BJ (cell line): ENCODE measurements around the gene SKI. TPM values are rescaled to one million over a fixed set of nuclear protein-coding genes. Genes with fewer than 3 reads are reported as not detected.

Experiments
- CTCF ChIA-PET: fragments of 350-600 bp; formaldehyde crosslinking; extraction: SDS; loops from one replicate; lab custom pipeline; 2021; ENCODE audit warnings: antibody characterized with exemption, inconsistent platforms; lab: Yijun Ruan, JAX
- POLR2A ChIA-PET: fragments of 300-600 bp; sonication (Branson Sonifier 250); formaldehyde crosslinking; extraction: SDS; loops from one replicate; lab custom pipeline; 2021; ENCODE audit warnings: antibody characterized with exemption; lab: Charles Lee
- DNase-seq: peaks from one replicate; pipeline ENCODE4 v3.0.0-alpha.2; 2011; ENCODE audit warnings: low read depth
- H3K27me3 ChIP-seq: 2 replicates; pipeline ENCODE4 v1.6.0; 2011; ENCODE audit warnings: low read length; ENCODE audit not compliant: control insufficient read depth, insufficient read depth
- H3K36me3 ChIP-seq: 2 replicates; pipeline ENCODE4 v1.5.1; 2011; ENCODE audit warnings: low read length; ENCODE audit not compliant: control insufficient read depth, insufficient read depth
- H3K4me3 ChIP-seq: 2 replicates; pipeline ENCODE4 v1.5.1; 2011; ENCODE audit warnings: low read depth, mild to moderate bottlenecking, control low read depth, low read length
- polyA plus RNA-seq: library from polyadenylated mRNA; depleted of rRNA; stranded (reverse); fragments of >200 nt; gene quantifications from 2 replicates; pipeline ENCODE4 v1.2.3, GENCODE V29; 2011
- TF ChIP-seq, protein P1 (sequence below): IDR thresholded peaks from 2 replicates; pipeline ENCODE4 v1.5.1; 2011; ENCODE audit warnings: low read depth, mild to moderate bottlenecking, control low read depth, inconsistent platforms, low read length, moderate library complexity; ENCODE audit not compliant: insufficient read depth

The SKI gene
- polyA plus RNA-seq, 1 experiment = 5.1 TPM

DNA sequence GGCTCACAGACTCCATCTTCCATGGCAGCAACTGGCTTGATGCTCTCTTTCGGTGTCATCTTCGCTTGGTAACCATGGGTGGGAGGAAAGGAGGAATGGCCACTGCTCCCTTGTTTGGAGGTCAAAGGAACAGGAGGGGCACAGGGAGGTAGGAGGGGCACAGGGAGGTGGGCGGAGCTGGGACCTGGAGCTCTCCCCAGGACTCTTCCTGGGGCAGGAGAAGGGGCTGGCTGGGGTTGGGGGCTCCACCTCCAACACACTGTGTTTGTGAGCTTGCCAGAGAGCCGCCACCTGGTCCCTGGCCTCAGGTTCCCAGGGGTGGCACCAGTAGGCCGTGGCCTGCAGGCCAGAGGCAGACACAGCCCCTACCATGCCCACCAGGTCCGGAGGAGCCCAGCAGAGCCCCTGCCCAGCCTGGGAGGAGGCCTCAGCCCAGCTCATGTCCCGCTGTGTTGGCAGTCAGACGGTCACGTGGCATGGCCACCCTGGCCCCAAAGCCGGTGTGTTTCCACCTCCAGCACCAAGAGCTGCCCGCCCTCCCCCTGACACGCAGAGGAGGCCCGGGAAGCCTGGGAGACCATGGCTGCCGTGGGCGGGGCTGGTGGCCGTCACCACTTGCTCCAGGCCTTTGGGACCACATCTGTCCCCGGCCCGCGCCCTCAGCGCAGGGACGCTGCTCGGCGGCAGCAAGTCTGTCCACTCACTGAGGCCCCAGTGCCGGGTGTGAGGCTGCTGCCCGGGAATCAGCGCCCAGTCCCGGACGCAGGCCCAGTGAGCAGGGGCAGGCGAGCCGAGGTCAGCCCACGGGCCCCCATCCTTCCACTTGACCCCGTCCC lies 89.3 kb downstream of the SKI start:
- Histone ChIP-seq H3K4me3 (no peak overlapping the region), H3K36me3 (no peaks in the 10 kb centered on the region), H3K27me3 (no peaks in the 10 kb centered on the region)
- TF ChIP-seq, protein P1, sequence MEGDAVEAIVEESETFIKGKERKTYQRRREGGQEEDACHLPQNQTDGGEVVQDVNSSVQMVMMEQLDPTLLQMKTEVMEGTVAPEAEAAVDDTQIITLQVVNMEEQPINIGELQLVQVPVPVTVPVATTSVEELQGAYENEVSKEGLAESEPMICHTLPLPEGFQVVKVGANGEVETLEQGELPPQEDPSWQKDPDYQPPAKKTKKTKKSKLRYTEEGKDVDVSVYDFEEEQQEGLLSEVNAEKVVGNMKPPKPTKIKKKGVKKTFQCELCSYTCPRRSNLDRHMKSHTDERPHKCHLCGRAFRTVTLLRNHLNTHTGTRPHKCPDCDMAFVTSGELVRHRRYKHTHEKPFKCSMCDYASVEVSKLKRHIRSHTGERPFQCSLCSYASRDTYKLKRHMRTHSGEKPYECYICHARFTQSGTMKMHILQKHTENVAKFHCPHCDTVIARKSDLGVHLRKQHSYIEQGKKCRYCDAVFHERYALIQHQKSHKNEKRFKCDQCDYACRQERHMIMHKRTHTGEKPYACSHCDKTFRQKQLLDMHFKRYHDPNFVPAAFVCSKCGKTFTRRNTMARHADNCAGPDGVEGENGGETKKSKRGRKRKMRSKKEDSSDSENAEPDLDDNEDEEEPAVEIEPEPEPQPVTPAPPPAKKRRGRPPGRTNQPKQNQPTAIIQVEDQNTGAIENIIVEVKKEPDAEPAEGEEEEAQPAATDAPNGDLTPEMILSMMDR = no peak
- CTCF ChIA-PET = interaction anchor here (0.7 to 7.8 kb wide), 4 partner anchors 12 to 83 kb away, joined by 4 to 45 read pairs (median 14); no protein-coding TSS in a partner anchor
- POLR2A ChIA-PET = no interaction called here
- no peak for DNase-seq

DNA sequence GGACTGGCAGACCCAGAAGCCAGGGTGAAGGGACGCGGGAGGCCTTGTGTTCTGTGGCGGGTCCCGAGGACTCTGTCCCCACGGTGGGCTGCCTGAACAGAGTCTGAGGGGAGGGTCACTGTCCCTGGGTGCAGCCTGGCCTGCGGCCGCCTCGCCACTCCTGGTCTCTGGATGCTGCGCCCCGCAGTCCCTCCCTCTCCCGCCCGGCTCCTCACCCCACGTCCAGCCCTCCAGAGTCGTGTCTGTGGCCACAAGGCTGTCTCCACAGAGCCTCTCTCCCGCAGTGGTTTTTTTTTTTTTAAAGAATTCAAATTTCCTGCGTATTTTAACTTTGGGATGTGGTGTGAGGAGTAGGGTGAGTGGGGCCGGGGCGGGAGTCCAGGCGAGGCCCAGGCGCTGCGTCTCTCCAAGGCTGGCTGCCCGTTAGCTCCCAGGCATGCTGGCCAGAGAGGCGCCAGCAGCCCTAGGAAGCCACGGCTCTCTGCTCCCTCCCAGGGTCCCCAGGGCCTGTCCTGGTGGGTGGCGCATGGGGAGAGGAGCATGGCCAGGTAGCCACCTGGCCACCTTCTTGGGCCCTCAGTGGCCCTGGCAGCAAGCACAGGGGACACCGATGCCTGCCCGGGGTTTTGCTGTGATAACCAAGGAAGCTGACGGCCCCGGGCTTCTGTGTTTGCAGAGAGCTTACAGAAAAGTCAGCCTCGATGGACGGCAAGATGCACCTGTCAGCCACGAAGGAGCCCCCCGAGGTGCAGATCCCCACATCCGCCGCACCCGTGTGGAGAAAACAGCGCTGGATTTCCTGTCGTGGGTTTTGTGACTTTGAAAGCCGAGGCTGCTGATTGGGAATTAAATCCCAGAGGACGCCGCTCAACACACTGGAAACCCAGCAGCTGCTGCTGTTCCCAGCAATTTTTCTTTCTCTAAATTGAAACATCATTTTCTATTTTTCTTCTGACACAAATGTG lies 90.5 kb downstream of the SKI start:
- no peaks in the 10 kb centered on the region for H3K36me3 ChIP-seq
- no peaks in the 10 kb centered on the region for H3K27me3 ChIP-seq
- no peak overlapping the region for H3K4me3 ChIP-seq
- ChIA-PET CTCF (interaction anchor here (1.3 kb wide), 1 partner anchor 12 kb away, joined by 3 read pairs; no protein-coding TSS in a partner anchor), POLR2A (no interaction called here)
- no peak for DNase-seq
- TF ChIP-seq, protein P1 = no peak

DNA sequence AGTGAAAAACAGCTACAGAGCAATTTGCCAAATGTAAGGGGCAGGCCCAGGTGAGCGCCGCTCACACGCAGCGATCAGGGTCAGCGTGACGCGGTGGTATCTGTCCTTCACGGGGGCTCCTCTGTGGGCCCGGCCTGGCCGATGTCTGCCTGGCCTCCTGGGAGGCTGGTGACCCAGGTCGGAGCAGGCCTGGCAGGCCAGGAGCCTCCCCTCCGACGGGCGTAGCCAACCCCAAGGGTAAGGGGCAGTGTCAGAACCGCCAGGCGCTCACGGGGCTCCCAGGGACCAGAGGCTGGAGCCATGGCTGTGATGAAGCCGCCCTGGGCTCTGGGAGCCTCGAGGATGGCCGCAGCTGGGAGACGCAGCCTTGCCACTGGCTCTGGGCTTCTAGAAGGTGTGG lies 91.2 kb downstream of the SKI start:
- POLR2A ChIA-PET = no interaction called here
- Histone ChIP-seq H3K36me3 (no peaks in the 10 kb centered on the region), H3K27me3 (no peaks in the 10 kb centered on the region), H3K4me3 (no peak overlapping the region)
- TF ChIP-seq, protein P1 = no peak
- DNase-seq = no peak
- CTCF ChIA-PET = interaction anchor here (1.3 kb wide), 1 partner anchor 11 kb away, joined by 3 read pairs; no protein-coding TSS in a partner anchor

DNA sequence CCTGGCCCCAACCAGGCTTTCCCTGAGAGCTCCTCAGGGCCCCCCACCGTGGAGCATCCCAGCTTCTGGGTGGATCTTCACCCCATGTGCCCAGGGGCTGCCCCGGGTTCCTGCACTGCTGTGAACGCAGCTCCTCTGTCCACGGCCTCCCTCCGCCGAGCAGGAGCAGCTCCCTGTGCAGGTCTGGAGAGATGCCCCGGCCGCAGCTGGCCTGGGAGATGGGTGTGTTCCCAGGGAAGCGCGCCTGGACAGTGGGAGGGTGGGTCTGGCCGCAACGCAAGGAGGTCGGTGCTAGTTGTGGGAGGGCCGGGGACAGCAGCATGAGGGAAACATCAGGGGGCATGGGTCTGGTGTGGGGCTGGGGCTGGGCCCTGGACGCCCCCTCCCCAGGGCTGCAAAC lies 91.9 kb downstream of the SKI start:
- TF ChIP-seq, protein P1 = no peak
- no peak overlapping the region for H3K4me3 ChIP-seq
- no peaks in the 10 kb centered on the region for H3K36me3 ChIP-seq
- ChIA-PET POLR2A (no interaction called here), CTCF (interaction anchor here (1.3 kb wide), 1 partner anchor 11 kb away, joined by 3 read pairs; no protein-coding TSS in a partner anchor)
- H3K27me3 ChIP-seq = peaks cover 3% of the 10 kb centered on the region
- DNase-seq = no peak
